Mesothelial cell of epicardium (in vitro differentiated cells): ENCODE results near the gene AFF1. TPM values are rescaled to one million over a fixed set of nuclear protein-coding genes. Genes with fewer than 3 reads are reported as not detected.

Source experiments
- DNase-seq, 2 experiments: peaks; one replicate each; pipeline ENCODE4 v3.0.0; 2021; ENCODE audit warnings: low spot score in 2 of 2; ENCODE audit not compliant: unreplicated experiment in 2 of 2
- H3K27ac Mint-ChIP-seq: 2 replicates; pipeline ENCODE4 v1.8.0; 2021; ENCODE audit warnings: mixed read lengths
- H3K27me3 Mint-ChIP-seq: 2 replicates; pipeline ENCODE4 v1.8.0; 2021; ENCODE audit warnings: low read depth, mixed read lengths
- H3K36me3 Mint-ChIP-seq: 2 replicates; pipeline ENCODE4 v1.8.0; 2021; ENCODE audit warnings: mixed read lengths
- H3K4me1 Mint-ChIP-seq: 2 replicates; pipeline ENCODE4 v1.8.0; 2021; ENCODE audit warnings: mixed read lengths
- H3K4me3 Mint-ChIP-seq: 2 replicates; pipeline ENCODE4 v1.8.0; 2021; ENCODE audit warnings: mild to moderate bottlenecking, moderate library complexity, mixed read lengths
- H3K9me3 Mint-ChIP-seq: 2 replicates; pipeline ENCODE4 v1.8.0; 2021; ENCODE audit warnings: mixed read lengths
- CTCF ChIP-seq: fragments of 200-600 bp; sonication (generic); IDR thresholded peaks from one replicate; pipeline ENCODE4 v1.5.0; 2021; ENCODE audit warnings: antibody characterized with exemption; ENCODE audit not compliant: unreplicated experiment
- total RNA-seq: library from RNA; stranded (reverse); gene quantifications from 3 replicates; pipeline ENCODE4 v1.2.1, GENCODE V29; 2021

The AFF1 gene
- total RNA-seq, 1 donor from 2014 or later, result 18.2 TPM

GRCh38 chr4:87129681-87130080, 194.9 kb downstream of the AFF1 start:
- Mint-ChIP-seq H3K36me3 (peaks cover 56% of the 10 kb centered on the region), H3K27ac (no peak overlapping the region), H3K4me3 (no peak overlapping the region), H3K9me3 (no peaks in the 10 kb centered on the region), H3K27me3 (no peaks in the 10 kb centered on the region), H3K4me1 (peaks cover 3% of the 10 kb centered on the region)
- no peak for TF ChIP-seq CTCF
- DNase-seq, result no peak

- no peaks in the 10 kb centered on the region for H3K9me3 Mint-ChIP-seq
- TF ChIP-seq CTCF, result no peak
- no peak overlapping the region for H3K27ac Mint-ChIP-seq
- H3K27me3 Mint-ChIP-seq, result no peaks in the 10 kb centered on the region
- H3K36me3 Mint-ChIP-seq, result peaks cover 51% of the 10 kb centered on the region
- no peak for DNase-seq
- peaks cover 3% of the 10 kb centered on the region for H3K4me1 Mint-ChIP-seq
- no peak overlapping the region for H3K4me3 Mint-ChIP-seq
Measured at GRCh38 chr4:87130985-87131703, 196.3 kb downstream of the AFF1 start.

GRCh38 chr4:87132035-87132434, 197.2 kb downstream of the AFF1 start:
- no peak for DNase-seq
- TF ChIP-seq CTCF, result no peak
- no peaks in the 10 kb centered on the region for H3K9me3 Mint-ChIP-seq
- no peak overlapping the region for H3K4me3 Mint-ChIP-seq
- H3K36me3 Mint-ChIP-seq, result peaks cover 48% of the 10 kb centered on the region
- H3K27ac Mint-ChIP-seq, result no peak overlapping the region
- H3K4me1 Mint-ChIP-seq, result peaks cover 3% of the 10 kb centered on the region
- no peaks in the 10 kb centered on the region for H3K27me3 Mint-ChIP-seq

- H3K9me3 Mint-ChIP-seq, result no peaks in the 10 kb centered on the region
- no peak for TF ChIP-seq CTCF
- H3K27me3 Mint-ChIP-seq, result no peaks in the 10 kb centered on the region
- H3K36me3 Mint-ChIP-seq, result peaks cover 38% of the 10 kb centered on the region
- DNase-seq, result no peak
- no peak overlapping the region for H3K27ac Mint-ChIP-seq
- H3K4me1 Mint-ChIP-seq, result peaks cover 3% of the 10 kb centered on the region
- no peak overlapping the region for H3K4me3 Mint-ChIP-seq
Measured at GRCh38 chr4:87133183-87133582, 198.4 kb downstream of the AFF1 start.

GRCh38 chr4:87134122-87134521, 199.3 kb downstream of the AFF1 start:
- Mint-ChIP-seq H3K9me3 (no peaks in the 10 kb centered on the region), H3K4me3 (no peak overlapping the region), H3K4me1 (peaks cover 3% of the 10 kb centered on the region), H3K27me3 (no peaks in the 10 kb centered on the region), H3K36me3 (peaks cover 34% of the 10 kb centered on the region), H3K27ac (no peak overlapping the region)
- TF ChIP-seq CTCF, result no peak
- no peak for DNase-seq

GRCh38 chr4:87141428-87141827, 206.6 kb downstream of the AFF1 start:
- Mint-ChIP-seq H3K4me3 (no peak overlapping the region), H3K27me3 (no peaks in the 10 kb centered on the region), H3K9me3 (no peaks in the 10 kb centered on the region), H3K27ac (no peak overlapping the region), H3K4me1 (no peaks in the 10 kb centered on the region), H3K36me3 (peaks cover 6% of the 10 kb centered on the region)
- no peak for TF ChIP-seq CTCF
- DNase-seq, result no peak
